VCaP (cell line): ENCODE data around the gene TRMT44.

ENCODE experiments used
- H3K27ac ChIP-seq: fragments of 450-650 bp; 2 replicates; pipeline ENCODE4 v1.5.1; 2017
- CTCF ChIP-seq: fragments of 450-650 bp; conservative IDR thresholded peaks from 2 replicates; pipeline ENCODE4 v1.5.1; 2017; ENCODE audit warnings: mild to moderate bottlenecking, moderate library complexity

TRMT44 gene

GRCh38 chr4:8438743-8439142, 1.8 kb upstream of the TRMT44 start:
- TF ChIP-seq CTCF = no peak
- H3K27ac ChIP-seq = no peak overlapping the region

- H3K27ac ChIP-seq = no peak overlapping the region
- TF ChIP-seq CTCF = no peak
Observed at GRCh38 chr4:8439168-8439567, 1.4 kb upstream of the TRMT44 start.

- TF ChIP-seq CTCF = no peak
- peak overlapping the region; percentile 75 for H3K27ac ChIP-seq
Observed at GRCh38 chr4:8439914-8440491, 574 bp upstream of the TRMT44 start.

GRCh38 chr4:8441499-8442091, 1.0 kb downstream of the TRMT44 start:
- peak overlapping the region; percentile 75; the same call in 1 of the 2 replicates for H3K27ac ChIP-seq
- no peak for TF ChIP-seq CTCF

GRCh38 chr4:8442596-8443358, 2.2 kb downstream of the TRMT44 start:
- no peak for TF ChIP-seq CTCF
- no peak overlapping the region for H3K27ac ChIP-seq

GRCh38 chr4:8443801-8444200, 3.2 kb downstream of the TRMT44 start:
- no peak overlapping the region for H3K27ac ChIP-seq
- TF ChIP-seq CTCF = no peak

GRCh38 chr4:8446122-8446521, 5.5 kb downstream of the TRMT44 start:
- no peak for TF ChIP-seq CTCF
- H3K27ac ChIP-seq = no peak overlapping the region
